MCF 10A (cell line): ENCODE data around the gene KHK. TPM values are rescaled to one million over a fixed set of nuclear protein-coding genes. Genes with fewer than 3 reads are reported as not detected.

Experiments
- BruUV-seq: library from RNA; stranded (reverse); fragments of 400-500 nt; replicated peaks from 2 replicates; lab custom pipeline; 2021; lab: Mats Ljungman, UMichigan
- CTCF ChIA-PET: fragments of 300-600 bp; sonication (Branson Sonifier 250); formaldehyde crosslinking; extraction: SDS; loops from one replicate; lab custom pipeline; 2021; ENCODE audit warnings: antibody characterized with exemption, inconsistent platforms; lab: Yijun Ruan, JAX
- POLR2A ChIA-PET: fragments of 300-600, 350-650 bp; sonication (Branson Sonifier 250); formaldehyde crosslinking; extraction: SDS; loops from one replicate; lab custom pipeline; 2020; ENCODE audit warnings: antibody characterized with exemption, inconsistent platforms; lab: Yijun Ruan, JAX
- DNase-seq: peaks from one replicate; pipeline ENCODE4 v3.0.0-alpha.2; 2018; ENCODE audit not compliant: unreplicated experiment
- H3K27ac Mint-ChIP-seq: one replicate; pipeline ENCODE4 v1.8.0; 2022; ENCODE audit warnings: mild to moderate bottlenecking, low read depth, mixed read lengths; ENCODE audit not compliant: unreplicated experiment
- H3K27me3 Mint-ChIP-seq: one replicate; pipeline ENCODE4 v1.8.0; 2022; ENCODE audit warnings: mixed read lengths; ENCODE audit not compliant: insufficient read depth, unreplicated experiment
- H3K36me3 Mint-ChIP-seq: one replicate; pipeline ENCODE4 v1.8.0; 2022; ENCODE audit warnings: mild to moderate bottlenecking, moderate library complexity, mixed read lengths; ENCODE audit not compliant: insufficient read depth, unreplicated experiment
- H3K4me1 Mint-ChIP-seq: one replicate; pipeline ENCODE4 v1.8.0; 2022; ENCODE audit warnings: mixed read lengths; ENCODE audit not compliant: insufficient read depth, unreplicated experiment
- H3K4me3 Mint-ChIP-seq: one replicate; pipeline ENCODE4 v1.8.0; 2022; ENCODE audit warnings: mild to moderate bottlenecking, moderate library complexity, mixed read lengths; ENCODE audit not compliant: unreplicated experiment
- H3K9me3 Mint-ChIP-seq: one replicate; pipeline ENCODE4 v1.8.0; 2022; ENCODE audit warnings: mixed read lengths; ENCODE audit not compliant: unreplicated experiment
- intact Hi-C: fragments of 100-400 bp; cut with micrococcal nuclease; formaldehyde crosslinking; loops from 2 replicates; pipeline ENCODE4 v1.14.1; 2022
- total RNA-seq: library from RNA; stranded (reverse); gene quantifications from 2 replicates; pipeline ENCODE4 v1.2.3, GENCODE V29; 2022
- TF ChIP-seq, protein P1 (sequence below): fragments of 200-600 bp; IDR thresholded peaks from one replicate; pipeline ENCODE4 v1.8.0; 2022; ENCODE audit warnings: antibody characterized with exemption, mild to moderate bottlenecking; ENCODE audit not compliant: unreplicated experiment

The KHK gene
- total RNA-seq, 1 experiment from 2014 or later: 2.6 TPM

DNA sequence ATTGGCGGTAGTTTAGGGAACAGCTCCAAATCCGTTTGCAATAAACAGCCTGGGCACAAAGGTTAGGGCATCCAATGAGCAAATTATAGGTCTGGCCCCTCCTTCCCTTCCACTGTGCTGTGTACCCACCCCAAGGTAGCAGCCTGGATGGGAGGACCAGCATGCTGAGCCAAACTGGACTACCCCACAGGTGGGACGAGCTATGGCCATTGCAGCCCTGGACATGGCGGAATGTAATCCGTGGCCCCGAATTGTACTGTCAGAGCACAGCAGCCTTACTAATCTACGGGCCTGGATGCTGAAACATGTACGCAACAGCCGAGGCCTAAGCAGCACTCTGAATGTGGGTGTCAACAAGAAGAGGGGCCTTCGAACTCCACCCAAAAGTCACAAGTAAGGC is 28.4 kb upstream of the KHK start:
- no TSS peak for BruUV-seq
- Mint-ChIP-seq H3K4me1 (no peaks in the 10 kb centered on the region), H3K27ac (no peak overlapping the region), H3K27me3 (no peaks in the 10 kb centered on the region), H3K36me3 (peaks cover 48% of the 10 kb centered on the region), H3K9me3 (no peaks in the 10 kb centered on the region), H3K4me3 (no peak overlapping the region)
- TF ChIP-seq, protein P1, sequence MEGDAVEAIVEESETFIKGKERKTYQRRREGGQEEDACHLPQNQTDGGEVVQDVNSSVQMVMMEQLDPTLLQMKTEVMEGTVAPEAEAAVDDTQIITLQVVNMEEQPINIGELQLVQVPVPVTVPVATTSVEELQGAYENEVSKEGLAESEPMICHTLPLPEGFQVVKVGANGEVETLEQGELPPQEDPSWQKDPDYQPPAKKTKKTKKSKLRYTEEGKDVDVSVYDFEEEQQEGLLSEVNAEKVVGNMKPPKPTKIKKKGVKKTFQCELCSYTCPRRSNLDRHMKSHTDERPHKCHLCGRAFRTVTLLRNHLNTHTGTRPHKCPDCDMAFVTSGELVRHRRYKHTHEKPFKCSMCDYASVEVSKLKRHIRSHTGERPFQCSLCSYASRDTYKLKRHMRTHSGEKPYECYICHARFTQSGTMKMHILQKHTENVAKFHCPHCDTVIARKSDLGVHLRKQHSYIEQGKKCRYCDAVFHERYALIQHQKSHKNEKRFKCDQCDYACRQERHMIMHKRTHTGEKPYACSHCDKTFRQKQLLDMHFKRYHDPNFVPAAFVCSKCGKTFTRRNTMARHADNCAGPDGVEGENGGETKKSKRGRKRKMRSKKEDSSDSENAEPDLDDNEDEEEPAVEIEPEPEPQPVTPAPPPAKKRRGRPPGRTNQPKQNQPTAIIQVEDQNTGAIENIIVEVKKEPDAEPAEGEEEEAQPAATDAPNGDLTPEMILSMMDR: no peak
- POLR2A ChIA-PET: interaction anchor here (1.0 kb wide), 1 partner anchor 12 kb away, joined by 3 read pairs; no protein-coding TSS in a partner anchor
- CTCF ChIA-PET: interaction anchor here (1.3 kb wide), 1 partner anchor 41 kb away, joined by 6 read pairs; no protein-coding TSS in a partner anchor
- no peak for DNase-seq
- intact Hi-C loops: no loop called here

DNA sequence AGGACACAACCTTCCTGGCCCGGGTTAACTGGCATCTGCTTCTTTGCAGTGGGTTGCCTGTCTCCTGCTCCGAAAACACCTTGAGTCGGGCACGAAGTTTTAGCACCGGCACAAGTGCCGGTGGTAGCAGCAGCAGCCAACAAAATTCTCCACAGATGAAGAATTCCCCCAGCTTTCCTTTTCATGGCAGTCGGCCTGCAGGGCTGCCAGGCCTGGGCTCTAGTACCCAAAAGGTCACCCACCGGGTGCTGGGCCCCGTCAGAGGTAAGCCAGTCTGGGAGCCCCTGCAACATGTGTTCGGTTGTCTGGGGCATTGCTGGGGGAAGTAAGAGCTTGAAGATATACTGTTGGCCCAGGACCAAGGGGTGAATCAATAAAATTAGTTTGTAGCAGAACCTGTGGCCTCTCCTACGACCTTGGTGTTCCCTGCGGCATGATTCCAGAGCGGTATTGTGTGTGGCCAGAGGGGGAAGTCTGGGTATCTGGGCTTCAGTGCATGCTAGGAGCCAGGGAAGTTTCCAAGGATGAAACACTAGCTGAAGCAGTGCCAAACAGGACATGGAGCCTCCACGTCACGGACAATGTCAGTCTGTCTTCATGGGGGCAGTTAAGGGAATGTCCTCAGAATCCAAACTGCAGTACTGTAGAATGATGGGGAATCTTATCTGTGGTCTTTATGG is 27.3 kb upstream of the KHK start:
- ChIA-PET POLR2A (interaction anchor here (0.6 to 15.2 kb wide), 3 partner anchors 7 to 1418 kb away, joined by 3 to 175 read pairs (median 3); partner anchors contain the start of gene AGBL5), CTCF (interaction anchor here (1.3 kb wide), 1 partner anchor 42 kb away, joined by 6 read pairs; no protein-coding TSS in a partner anchor)
- Mint-ChIP-seq H3K9me3 (no peaks in the 10 kb centered on the region), H3K27me3 (no peaks in the 10 kb centered on the region), H3K4me3 (no peak overlapping the region), H3K36me3 (peaks cover 56% of the 10 kb centered on the region), H3K4me1 (no peaks in the 10 kb centered on the region), H3K27ac (no peak overlapping the region)
- BruUV-seq: no TSS peak
- intact Hi-C loops: no loop called here
- DNase-seq: no peak
- TF ChIP-seq, protein P1: no peak

GRCh38 chr2:27060323-27060722 is 26.2 kb upstream of the KHK start:
- Mint-ChIP-seq H3K36me3 (peaks cover 54% of the 10 kb centered on the region), H3K4me3 (no peak overlapping the region), H3K27ac (no peak overlapping the region), H3K27me3 (no peaks in the 10 kb centered on the region), H3K4me1 (no peaks in the 10 kb centered on the region), H3K9me3 (no peaks in the 10 kb centered on the region)
- no peak for DNase-seq
- no TSS peak for BruUV-seq
- intact Hi-C loops: no loop called here
- ChIA-PET POLR2A (interaction anchor here (1.1 to 15.2 kb wide), 3 partner anchors 8 to 84 kb away, joined by 3 to 175 read pairs (median 3); partner anchors contain the start of genes AGBL5 and OST4), CTCF (no interaction called here)
- TF ChIP-seq, protein P1: no peak

GRCh38 chr2:27065128-27065527 is 21.4 kb upstream of the KHK start:
- ChIA-PET POLR2A (interaction anchor here (0.7 to 15.2 kb wide), 2 partner anchors 12 to 257 kb away, joined by 3 to 175 read pairs; partner anchors contain the start of gene AGBL5), CTCF (interaction anchor here (0.7 to 1.3 kb wide), 6 partner anchors 9 to 1899 kb away, joined by 3 to 5 read pairs (median 3); partner anchors contain the start of gene TRIM54)
- H3K9me3 Mint-ChIP-seq: no peaks in the 10 kb centered on the region
- peaks cover 67% of the 10 kb centered on the region for H3K36me3 Mint-ChIP-seq
- peaks cover 15% of the 10 kb centered on the region for H3K4me1 Mint-ChIP-seq
- H3K27me3 Mint-ChIP-seq: no peaks in the 10 kb centered on the region
- no peak overlapping the region for H3K4me3 Mint-ChIP-seq
- H3K27ac Mint-ChIP-seq: no peak overlapping the region
- intact Hi-C loops: no loop called here
- no TSS peak for BruUV-seq
- TF ChIP-seq, protein P1: no peak
- DNase-seq: no peak
